ENCODE data around the gene FAM83G. TPM values are rescaled to one million over a fixed set of nuclear protein-coding genes. Genes with fewer than 3 reads are reported as not detected.

Gene FAM83G
- total and polyA plus RNA-seq, 8 donors, result 2.9 to 12.1 (median 3.6) TPM

DNA sequence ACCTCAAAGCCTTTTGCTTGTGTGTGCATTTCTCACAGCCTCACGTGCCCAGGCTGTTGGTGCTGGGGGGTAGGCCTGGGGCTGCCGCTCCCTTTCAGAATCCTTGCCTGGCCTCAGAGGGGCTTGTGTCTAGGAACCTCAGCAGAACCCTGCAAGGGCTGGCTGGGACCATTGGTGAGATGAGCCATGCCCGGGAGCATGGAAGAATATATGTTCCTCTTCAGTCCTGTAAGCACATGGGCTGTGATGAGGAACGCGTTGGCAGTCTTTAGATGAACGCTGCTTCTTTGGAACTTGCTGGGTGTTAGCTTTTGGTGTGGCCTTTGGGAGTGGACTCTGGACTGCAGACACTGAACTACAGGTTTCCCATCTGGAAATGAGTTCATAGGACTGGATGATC, 84.6 kb downstream of the FAM83G start:
- TF ChIP-seq CTCF (IDR thresholded peaks at IDR 0.05), result no peak
- no peak for DNase-seq
- intact Hi-C loops (cut with DNase I), result no loop called here
- Histone ChIP-seq H3K36me3 (peaks cover 0 to 38% of the 10 kb centered on the region in 2 donors), H3K9me3 (no peaks in the 10 kb centered on the region), H3K27me3 (no peaks in the 10 kb centered on the region), H3K4me3 (no peak overlapping the region), H3K4me1 (peaks cover 17 to 19% of the 10 kb centered on the region in 2 donors), H3K27ac (peak overlapping the region in 1 of 2 donors; percentile 3)
- ATAC-seq, result no peak

Other genes with a start within 250 kb of the FAM83G start
- gene TVP23B, start 223.6 kb downstream of the FAM83G start, total RNA-seq, result 10 to 100 TPM; 38.5 to 48.6 TPM
- gene TVP23B, start 223.6 kb downstream of the FAM83G start, polyA plus RNA-seq (ENCODE audit: insufficient read length in 6 of 6), result 10 to 100 TPM; 39.2 to 53.5 (median 45.3) TPM
- gene PRPSAP2, start 146.6 kb downstream of the FAM83G start, total RNA-seq, result 10 to 100 TPM; 27.3 to 29.8 TPM
- gene PRPSAP2, start 146.6 kb downstream of the FAM83G start, polyA plus RNA-seq (ENCODE audit: insufficient read length in 6 of 6), result 10 to 100 TPM; 51.9 to 57.4 (median 55.4) TPM
- not detected for gene SLC5A10, start 52.6 kb downstream of the FAM83G start, total RNA-seq
- gene SLC5A10, start 52.6 kb downstream of the FAM83G start, polyA plus RNA-seq (ENCODE audit: insufficient read length in 6 of 6), result 1 to 10 TPM in 1 of 6 donors, under 1 TPM in 5; 0.60 to 1.0 (median 0.77) TPM
- 10 to 100 TPM in 1 of 2 donors, 1 to 10 TPM in 1; 5.4 to 10.6 TPM for gene GRAP, start 42.2 kb upstream of the FAM83G start, total RNA-seq
- 10 to 100 TPM; 11.9 to 15.7 (median 14.3) TPM for gene GRAP, start 42.2 kb upstream of the FAM83G start, polyA plus RNA-seq (ENCODE audit: insufficient read length in 6 of 6)
- gene GRAPL, start 122.8 kb upstream of the FAM83G start, total RNA-seq, result 1 to 10 TPM; 4.8 to 6.9 TPM
- gene GRAPL, start 122.8 kb upstream of the FAM83G start, polyA plus RNA-seq (ENCODE audit: insufficient read length in 6 of 6), result 10 to 100 TPM in 5 of 6 donors, 1 to 10 TPM in 1; 8.4 to 18.5 (median 11.3) TPM
- 10 to 100 TPM; 43.3 to 49.1 TPM for gene EPN2, start 232.6 kb upstream of the FAM83G start, total RNA-seq
- gene EPN2, start 232.6 kb upstream of the FAM83G start, polyA plus RNA-seq (ENCODE audit: insufficient read length in 6 of 6), result 10 to 100 TPM; 44.1 to 51.5 (median 48.8) TPM

All from left lung (tissue), 10 donors.